HG03097 (cell line): ENCODE data around the gene FAM9C.

Source experiments
- ATAC-seq: cut with Tn5 transposase; IDR thresholded peaks from one replicate; pipeline ENCODE4 v1.9.1; 2021; ENCODE audit not compliant: unreplicated experiment, low FRiP score

Gene FAM9C

GRCh38 chrX:13009844-13010243 lies 34.6 kb downstream of the FAM9C start:
- no peak for ATAC-seq

GRCh38 chrX:13009273-13009672 lies 35.1 kb downstream of the FAM9C start:
- no peak for ATAC-seq

GRCh38 chrX:13008851-13009250 lies 35.6 kb downstream of the FAM9C start:
- ATAC-seq = no peak

- peak; percentile 36 for ATAC-seq
Observed at GRCh38 chrX:13008189-13008533, 36.3 kb downstream of the FAM9C start.

- ATAC-seq = peak; percentile 21
Observed at GRCh38 chrX:13007519-13008188, 36.8 kb downstream of the FAM9C start.

- ATAC-seq = peak; percentile 41
Observed at GRCh38 chrX:13005661-13006473, 38.6 kb downstream of the FAM9C start.

- ATAC-seq = no peak
Observed at GRCh38 chrX:13001961-13002671, 42.3 kb downstream of the FAM9C start.

- no peak for ATAC-seq
Observed at GRCh38 chrX:13001097-13001496, 43.3 kb downstream of the FAM9C start.

- ATAC-seq = peak; percentile 42
Observed at GRCh38 chrX:13000301-13000811, 44.1 kb downstream of the FAM9C start.

GRCh38 chrX:12999422-12999821 lies 45.0 kb downstream of the FAM9C start:
- peak; percentile 37 for ATAC-seq

- no peak for ATAC-seq
Observed at GRCh38 chrX:12997906-12998687, 46.3 kb downstream of the FAM9C start.

GRCh38 chrX:12996934-12997435 lies 47.4 kb downstream of the FAM9C start:
- ATAC-seq = no peak

- no peak for ATAC-seq
Observed at GRCh38 chrX:12994321-12994720, 50.1 kb downstream of the FAM9C start.

GRCh38 chrX:12993826-12994225 lies 50.6 kb downstream of the FAM9C start:
- no peak for ATAC-seq

GRCh38 chrX:12992544-12993118 lies 51.8 kb downstream of the FAM9C start:
- no peak for ATAC-seq

GRCh38 chrX:12991575-12991974 lies 52.8 kb downstream of the FAM9C start:
- no peak for ATAC-seq

GRCh38 chrX:12989461-12989860 lies 55.0 kb downstream of the FAM9C start:
- no peak for ATAC-seq

GRCh38 chrX:12988797-12989196 lies 55.6 kb downstream of the FAM9C start:
- ATAC-seq = no peak

- no peak for ATAC-seq
Observed at GRCh38 chrX:12987900-12988594, 56.4 kb downstream of the FAM9C start.
